Transverse colon (tissue), 4 donors: ENCODE results near the gene ETNK2. TPM values are rescaled to one million over a fixed set of nuclear protein-coding genes. Genes with fewer than 3 reads are reported as not detected.

Experiments
- DNase-seq: peaks from one replicate; pipeline ENCODE4 v3.0.0-alpha.2; 2019
- H3K27ac ChIP-seq, 4 donors: fragments of 200-600 bp; sonication (generic); 2 replicates each; pipeline ENCODE4 v1.5.1; 2016 to 2018; ENCODE audit warnings: inconsistent platforms in 4 of 4
- H3K27me3 ChIP-seq: fragments of 200-600 bp; sonication (generic); 2 replicates; pipeline ENCODE4 v1.5.1; 2017; ENCODE audit warnings: inconsistent platforms
- H3K36me3 ChIP-seq, 4 donors: fragments of 200-600 bp; sonication (generic); 2 replicates each; pipeline ENCODE4 v1.5.1; 2017 to 2019; ENCODE audit warnings: inconsistent platforms in 4 of 4
- H3K4me1 ChIP-seq, 4 donors: fragments of 200-600 bp; sonication (generic); 2 replicates each; pipeline ENCODE4 v1.5.1; 2017 to 2020; ENCODE audit warnings: inconsistent platforms in 4 of 4
- H3K4me3 ChIP-seq, 4 donors: fragments of 200-600 bp; sonication (generic); 1 replicate in 1 of 4; 2 replicates in 3 of 4; pipeline versions ENCODE4 v1.5.1 to v1.6.1; 2017 to 2019; ENCODE audit warnings: inconsistent platforms in 4 of 4
- H3K9me3 ChIP-seq, 2 donors: fragments of 200-600 bp; sonication (generic); 2 replicates each; pipeline ENCODE4 v1.5.1; 2017 to 2019; ENCODE audit warnings: inconsistent platforms in 2 of 2
- EP300 ChIP-seq: sonication (generic); formaldehyde crosslinking; IDR thresholded peaks from one replicate; pipeline ENCODE4 v1.6.1; 2017; ENCODE audit warnings: antibody characterized with exemption, low read depth
- POLR2A ChIP-seq: fragments of 450-650 bp; IDR thresholded peaks from one replicate; pipeline ENCODE4 v1.6.1; 2016; ENCODE audit warnings: antibody characterized with exemption, mild to moderate bottlenecking, moderate library complexity
- POLR2AphosphoS5 ChIP-seq, 3 donors: sonication (generic); formaldehyde crosslinking; IDR thresholded peaks; one replicate each; pipeline ENCODE4 v1.6.1; 2016; ENCODE audit warnings: antibody characterized with exemption in 3 of 3
- WGBS, 2 donors: methylation state at CpG; one replicate each; pipeline ENCODE4 v1.1.5; 2018; ENCODE audit warnings: low coverage in 1 of 2; 5-methylcytosine and 5-hydroxymethylcytosine counted together
- in situ Hi-C, 4 donors: fragments of 200-750 bp; cut with MboI; loops; one replicate each; pipeline versions ENCODE4 v1.15.0 to v1.15.1; 2017; ENCODE audit warnings: low sequenced_read_pairs in 3 of 4, low pct_ligation_motif_present in 1 of 4, low pct_unique_long_range_greater_than_20kb in 1 of 4
- intact Hi-C: fragments of 100-400 bp; cut with DNase I; formaldehyde crosslinking; loops from one replicate; pipeline ENCODE4 v1.15.1; 2023; ENCODE audit warnings: low total_unique reads
- total RNA-seq, 4 donors: library from RNA; depleted of rRNA; stranded (reverse); fragments of >200 nt; gene quantifications; one replicate each; pipeline ENCODE4 v1.1.0, GENCODE V29; 2016
- TF ChIP-seq, protein P1 (sequence below), 5 experiments: fragments of 200-600 bp in 3 of 5; fragments of 450-650 bp in 2 of 5; sonication (generic) in 3 of 5; IDR thresholded peaks; 1 replicate in 2 of 5; 2 replicates in 3 of 5; pipeline ENCODE4 v1.5.1; 2016 to 2017; ENCODE audit warnings: antibody characterized with exemption in 5 of 5, inconsistent platforms in 3 of 5, mild to moderate bottlenecking in 2 of 5, moderate library complexity in 1 of 5

ETNK2 gene
- total RNA-seq, 4 donors from 2014 or later = 1.9 to 3.7 (median 3.3) TPM; not detected in 1

DNA sequence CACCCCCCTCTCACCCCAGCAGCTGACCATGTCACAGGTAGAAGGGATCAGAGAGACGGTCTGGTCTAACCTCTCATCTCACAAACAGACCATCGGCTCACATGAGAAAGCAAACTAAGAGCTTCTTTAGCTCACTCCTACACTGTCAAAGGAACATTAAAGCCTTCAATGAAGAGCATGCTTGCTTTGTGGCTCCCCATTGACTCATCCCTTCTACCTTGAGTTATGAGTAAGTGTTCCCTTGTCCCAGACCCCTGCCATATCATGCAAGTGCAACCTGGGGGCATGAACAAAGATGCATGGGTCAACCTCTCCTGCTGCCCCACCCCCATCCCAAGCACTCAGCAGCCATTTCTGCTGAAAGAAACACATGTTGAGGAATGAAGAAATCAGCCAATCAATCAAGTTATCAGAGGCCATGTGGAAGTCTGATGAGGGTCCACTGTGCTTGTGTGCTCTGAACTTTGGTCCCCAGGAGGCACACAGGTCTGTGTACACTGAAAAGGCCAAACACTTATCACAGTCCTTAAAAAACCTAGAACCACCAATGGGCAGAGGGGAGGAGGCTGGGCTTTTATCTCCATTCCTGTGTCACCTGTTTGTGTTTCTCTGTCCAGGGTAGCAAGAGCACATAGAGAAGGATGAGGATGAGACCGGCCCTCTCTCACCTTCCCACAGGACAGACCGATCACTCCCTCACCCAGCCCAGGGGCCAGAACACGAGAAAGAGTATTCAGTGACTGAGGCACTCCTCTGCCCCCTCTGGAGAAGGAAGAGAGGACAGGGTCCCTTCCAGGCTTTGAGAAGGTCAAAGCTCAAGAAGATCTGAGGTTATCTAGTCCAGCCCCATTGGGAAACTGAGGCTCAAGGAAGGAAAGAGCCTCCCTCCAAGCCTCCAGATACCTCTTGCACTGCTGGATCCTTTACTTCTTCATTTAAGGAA lies 9.5 kb downstream of the ETNK2 start:
- no peak for DNase-seq
- 72 to 76% methylated on average over 4 to 5 of the region's 5 CpGs for WGBS, 2 donors
- in situ Hi-C loops (no loop called here), intact Hi-C loops (no loop called here)
- Histone ChIP-seq H3K4me3 (no peak overlapping the region), H3K9me3 (no peaks in the 10 kb centered on the region), H3K27me3 (no peaks in the 10 kb centered on the region), H3K27ac (no peak overlapping the region), H3K4me1 (no peaks in the 10 kb centered on the region), H3K36me3 (no peaks in the 10 kb centered on the region)
- no peak for TF ChIP-seq EP300
- TF ChIP-seq, protein P1, sequence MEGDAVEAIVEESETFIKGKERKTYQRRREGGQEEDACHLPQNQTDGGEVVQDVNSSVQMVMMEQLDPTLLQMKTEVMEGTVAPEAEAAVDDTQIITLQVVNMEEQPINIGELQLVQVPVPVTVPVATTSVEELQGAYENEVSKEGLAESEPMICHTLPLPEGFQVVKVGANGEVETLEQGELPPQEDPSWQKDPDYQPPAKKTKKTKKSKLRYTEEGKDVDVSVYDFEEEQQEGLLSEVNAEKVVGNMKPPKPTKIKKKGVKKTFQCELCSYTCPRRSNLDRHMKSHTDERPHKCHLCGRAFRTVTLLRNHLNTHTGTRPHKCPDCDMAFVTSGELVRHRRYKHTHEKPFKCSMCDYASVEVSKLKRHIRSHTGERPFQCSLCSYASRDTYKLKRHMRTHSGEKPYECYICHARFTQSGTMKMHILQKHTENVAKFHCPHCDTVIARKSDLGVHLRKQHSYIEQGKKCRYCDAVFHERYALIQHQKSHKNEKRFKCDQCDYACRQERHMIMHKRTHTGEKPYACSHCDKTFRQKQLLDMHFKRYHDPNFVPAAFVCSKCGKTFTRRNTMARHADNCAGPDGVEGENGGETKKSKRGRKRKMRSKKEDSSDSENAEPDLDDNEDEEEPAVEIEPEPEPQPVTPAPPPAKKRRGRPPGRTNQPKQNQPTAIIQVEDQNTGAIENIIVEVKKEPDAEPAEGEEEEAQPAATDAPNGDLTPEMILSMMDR (IDR thresholded peaks at IDR 0.05) = no peak
- no peak for TF ChIP-seq POLR2AphosphoS5 (IDR thresholded peaks at IDR 0.05)
- TF ChIP-seq POLR2A = no peak

DNA sequence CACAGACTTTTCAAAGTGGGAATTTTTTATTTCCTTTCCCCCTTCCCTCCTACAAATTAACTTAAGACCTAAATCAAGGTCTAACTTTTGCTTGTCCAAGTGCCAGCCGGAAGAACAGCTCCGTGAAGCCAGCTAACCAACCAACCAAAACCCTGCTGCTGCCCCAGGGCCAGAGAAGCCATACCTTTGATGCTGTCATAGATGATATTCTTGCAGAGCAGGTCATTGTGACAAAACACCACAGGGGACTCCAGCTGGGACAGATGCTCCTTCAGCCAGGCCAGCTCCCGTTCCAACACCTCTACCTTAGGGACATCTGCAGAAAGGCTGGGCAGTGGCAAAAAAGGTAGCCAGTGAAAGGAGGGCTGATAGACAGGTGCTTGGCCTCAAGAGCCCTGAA lies 10.7 kb downstream of the ETNK2 start:
- in situ Hi-C loops = no loop called here
- WGBS, 2 donors = 89% methylated on average over 3 of the region's 3 CpGs; no CpG with 5 or more reads in 1 of the 2 donors
- Histone ChIP-seq H3K36me3 (no peaks in the 10 kb centered on the region), H3K4me1 (no peaks in the 10 kb centered on the region), H3K27ac (no peak overlapping the region), H3K27me3 (no peaks in the 10 kb centered on the region), H3K9me3 (no peaks in the 10 kb centered on the region), H3K4me3 (no peak overlapping the region)
- no peak for TF ChIP-seq POLR2AphosphoS5 (IDR thresholded peaks at IDR 0.05)
- no peak for TF ChIP-seq POLR2A
- no peak for TF ChIP-seq EP300
- no peak for DNase-seq
- intact Hi-C loops = no loop called here

DNA sequence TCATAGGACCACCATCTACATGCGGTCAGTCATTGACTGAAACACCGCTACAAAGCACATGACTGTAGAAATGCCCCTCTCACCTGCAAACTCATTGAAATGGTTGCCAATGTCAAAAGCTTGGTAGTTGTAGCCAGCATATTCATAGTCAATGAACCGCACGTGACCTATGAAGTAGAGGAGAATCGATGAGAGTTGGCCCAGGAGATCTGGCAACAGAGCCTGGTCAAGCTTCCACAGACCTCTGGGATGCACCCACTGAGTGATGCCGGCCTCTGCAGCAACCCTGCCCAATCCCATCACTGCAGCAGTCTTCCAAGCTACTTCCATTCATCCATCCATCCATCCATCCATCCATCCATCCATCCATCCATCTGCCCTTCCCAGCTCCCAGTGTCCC lies 11.9 kb downstream of the ETNK2 start:
- no peak for TF ChIP-seq EP300
- no peak for TF ChIP-seq POLR2A
- TF ChIP-seq POLR2AphosphoS5 (IDR thresholded peaks at IDR 0.05) = no peak
- TF ChIP-seq, protein P1 (IDR thresholded peaks at IDR 0.05) = no peak
- Histone ChIP-seq H3K27me3 (no peaks in the 10 kb centered on the region), H3K9me3 (no peaks in the 10 kb centered on the region), H3K4me1 (no peaks in the 10 kb centered on the region), H3K4me3 (no peak overlapping the region), H3K36me3 (no peaks in the 10 kb centered on the region), H3K27ac (no peak overlapping the region)
- in situ Hi-C loops = no loop called here
- 94% methylated on average over 6 of the region's 6 CpGs; no CpG with 5 or more reads in 1 of the 2 donors for WGBS, 2 donors
- DNase-seq = no peak
- intact Hi-C loops = no loop called here

DNA sequence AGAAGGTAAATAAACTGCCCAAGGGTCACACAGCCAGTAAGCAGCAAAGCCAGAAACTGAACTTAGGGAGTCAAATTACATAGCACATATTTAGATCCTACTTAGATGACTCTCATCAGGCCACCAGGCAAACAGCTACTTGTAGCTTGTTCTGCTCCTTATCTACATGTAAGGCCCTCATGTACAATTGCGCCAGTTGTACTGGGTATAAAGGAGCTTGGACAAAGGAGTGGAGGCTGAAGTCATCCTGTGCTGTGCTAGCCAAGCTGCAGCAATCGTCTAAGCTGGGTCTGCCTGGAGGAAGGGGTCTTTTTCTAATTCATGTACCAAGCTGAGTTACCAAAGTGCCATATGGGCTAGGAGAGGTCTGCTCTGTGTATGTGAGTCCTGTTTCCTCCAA lies 12.8 kb downstream of the ETNK2 start:
- in situ Hi-C loops = no loop called here
- intact Hi-C loops = no loop called here

More for the DNA sequence above, 12.8 kb downstream of the ETNK2 start:
- H3K4me1 ChIP-seq = no peaks in the 10 kb centered on the region
- TF ChIP-seq POLR2A = no peak
- no peak for TF ChIP-seq POLR2AphosphoS5 (IDR thresholded peaks at IDR 0.05)
- no peak for TF ChIP-seq EP300
- TF ChIP-seq, protein P1 (IDR thresholded peaks at IDR 0.05) = no peak
- no peaks in the 10 kb centered on the region for H3K27me3 ChIP-seq
- no peak for DNase-seq
- no peaks in the 10 kb centered on the region for H3K9me3 ChIP-seq
- 97% methylated on average over 2 of the region's 2 CpGs; no CpG with 5 or more reads in 1 of the 2 donors for WGBS, 2 donors
- H3K36me3 ChIP-seq = no peaks in the 10 kb centered on the region
- no peak overlapping the region for H3K4me3 ChIP-seq
- no peak overlapping the region for H3K27ac ChIP-seq
